ENCODE results near the gene TEX51.
A peak's percentile ranks its signal among the peaks of the same experiment; 100 is the strongest.

The TEX51 gene

DNA sequence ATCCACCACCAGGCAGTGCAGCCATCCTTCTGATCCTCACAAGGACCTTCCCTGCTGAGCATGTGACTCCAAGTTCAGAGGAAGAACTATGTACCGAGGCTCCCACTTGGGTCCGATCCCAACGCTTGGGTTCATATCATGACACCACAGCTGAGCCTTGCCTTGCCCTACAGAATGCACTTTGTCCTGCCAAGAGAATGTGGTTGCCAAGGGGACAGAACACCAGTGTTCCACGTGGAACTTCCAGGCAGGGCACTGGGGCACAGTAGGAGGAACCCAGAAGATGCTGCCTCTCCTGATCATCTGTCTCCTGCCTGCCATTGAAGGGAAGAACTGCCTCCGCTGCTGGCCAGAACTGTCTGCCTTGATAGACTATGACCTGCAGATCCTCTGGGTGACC is at the start of gene TEX51:
TEX51 (plus strand) TSS at position 255 of the 400 bp plus-strand sequence; CDS start at position 284, 29 bp downstream.
- DNase-seq (ENCODE audit: low spot score) = no peak

GRCh38 chr2:126849054-126849453 is 49.6 kb upstream of the TEX51 start:
- DNase-seq (ENCODE audit: low spot score) = no peak

- DNase-seq (ENCODE audit: low spot score) = no peak
These were observed 49.2 kb upstream of the TEX51 start for GRCh38 chr2:126849486-126849885.

GRCh38 chr2:126849991-126850535 is 48.6 kb upstream of the TEX51 start:
- no peak for DNase-seq (ENCODE audit: low spot score)

DNA sequence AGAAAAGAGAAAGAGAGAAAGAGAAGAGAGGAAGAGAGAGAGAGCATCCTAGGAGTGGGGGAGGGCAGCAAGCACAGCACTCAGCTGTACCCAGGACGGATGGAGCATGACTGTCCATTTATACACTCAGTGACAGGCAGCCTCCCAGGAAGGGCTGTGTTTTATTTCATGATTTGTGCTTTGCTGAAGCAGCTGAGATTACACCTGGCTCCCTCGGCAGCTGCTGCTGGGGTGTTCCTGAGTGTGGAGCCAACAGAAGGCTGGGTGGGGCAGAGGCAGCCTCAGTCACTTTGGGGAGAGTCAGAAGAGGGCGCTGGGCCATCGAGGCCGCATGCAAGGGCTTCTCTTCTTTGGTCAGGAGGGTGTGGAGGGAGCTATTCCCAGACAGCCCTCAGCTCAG is 47.8 kb upstream of the TEX51 start:
- DNase-seq (ENCODE audit: low spot score) = no peak

GRCh38 chr2:126851756-126852155 is 46.9 kb upstream of the TEX51 start:
- DNase-seq (ENCODE audit: low spot score) = no peak

- DNase-seq (ENCODE audit: low spot score) = no peak
These were observed 46.3 kb upstream of the TEX51 start for GRCh38 chr2:126852361-126852760.

DNA sequence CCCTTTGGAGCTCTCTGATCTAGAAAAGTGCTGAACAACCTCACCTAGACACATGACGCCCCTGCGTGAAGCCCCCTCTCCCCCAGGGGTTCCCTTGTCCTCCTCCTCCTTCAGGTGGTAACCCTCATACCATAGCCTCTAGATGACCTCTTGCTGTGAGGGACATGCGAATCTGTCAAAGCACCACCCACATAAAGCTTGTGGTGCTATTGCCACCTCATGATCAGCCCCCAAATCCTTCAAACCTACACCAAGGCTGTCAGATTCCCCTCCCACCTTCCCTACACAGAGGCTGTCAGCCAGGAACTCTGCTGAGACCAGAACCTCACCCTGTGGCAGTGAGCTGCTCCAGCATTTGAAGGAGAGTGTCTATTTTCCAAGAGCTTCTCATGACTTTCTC is 43.1 kb upstream of the TEX51 start:
- DNase-seq (ENCODE audit: low spot score) = peak; percentile 62

DNA sequence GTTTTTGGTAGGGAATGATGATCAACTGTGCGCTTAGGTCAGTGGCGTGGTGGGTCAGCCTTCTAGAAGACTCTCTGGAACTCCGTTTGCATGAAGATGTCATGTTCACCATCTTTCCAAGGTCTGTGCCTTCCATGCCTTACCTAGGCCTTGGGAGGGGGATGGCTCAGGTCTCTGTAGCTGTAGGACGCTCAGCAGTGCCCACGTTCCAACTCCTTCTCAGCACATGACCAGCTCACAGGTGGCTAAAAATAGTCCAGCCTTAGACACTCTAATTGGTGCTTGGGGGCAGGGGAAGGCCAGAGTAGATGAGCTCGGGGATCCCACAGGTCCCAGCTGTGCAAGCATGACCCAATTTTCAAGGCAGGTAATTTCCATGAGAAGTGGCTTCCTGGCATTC is 42.3 kb upstream of the TEX51 start:
- no peak for DNase-seq (ENCODE audit: low spot score)

DNA sequence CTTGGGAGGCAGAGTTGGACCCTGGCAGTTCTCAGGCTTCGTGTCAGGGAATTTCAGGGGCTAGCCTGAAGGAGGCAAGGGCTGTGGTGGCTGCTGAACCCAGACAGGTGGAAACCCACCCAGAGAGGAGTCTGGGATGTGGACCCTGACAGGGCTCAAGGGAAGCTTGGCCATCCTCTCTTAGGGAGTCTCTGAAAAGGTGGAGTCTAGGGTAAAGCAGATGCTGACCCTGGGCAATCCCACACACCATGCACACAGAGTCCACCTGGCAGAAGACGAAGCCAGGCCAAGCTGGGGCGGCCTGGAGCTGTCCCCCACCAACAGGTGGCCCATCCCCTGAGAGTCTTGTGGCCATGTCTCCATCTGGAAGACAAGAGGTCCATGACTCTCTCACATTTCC is 41.2 kb upstream of the TEX51 start:
- no peak for DNase-seq (ENCODE audit: low spot score)

DNA sequence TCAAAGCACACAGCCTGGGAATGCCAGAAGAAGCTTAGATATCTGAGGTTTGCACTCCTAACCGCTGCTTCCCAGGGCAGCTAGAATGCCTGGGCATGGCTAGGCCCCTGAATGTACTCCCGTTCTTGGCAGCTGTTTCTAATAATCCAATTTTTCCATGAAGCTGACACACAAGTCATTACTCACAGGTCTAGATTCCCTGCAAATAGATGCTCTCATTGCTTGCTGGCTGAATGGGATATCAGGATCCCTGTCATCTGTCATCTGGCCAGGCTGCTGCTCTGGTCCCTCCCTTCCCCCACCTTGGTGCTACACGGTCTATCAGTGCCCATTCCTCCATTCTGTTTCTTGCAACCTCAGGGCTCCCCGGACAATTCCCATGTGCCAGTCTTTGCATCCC is 40.7 kb upstream of the TEX51 start:
- no peak for DNase-seq (ENCODE audit: low spot score)

- DNase-seq (ENCODE audit: low spot score) = no peak
These were observed 40.3 kb upstream of the TEX51 start for GRCh38 chr2:126858436-126858835.

GRCh38 chr2:126858991-126859390 is 39.7 kb upstream of the TEX51 start:
- DNase-seq (ENCODE audit: low spot score) = no peak

DNA sequence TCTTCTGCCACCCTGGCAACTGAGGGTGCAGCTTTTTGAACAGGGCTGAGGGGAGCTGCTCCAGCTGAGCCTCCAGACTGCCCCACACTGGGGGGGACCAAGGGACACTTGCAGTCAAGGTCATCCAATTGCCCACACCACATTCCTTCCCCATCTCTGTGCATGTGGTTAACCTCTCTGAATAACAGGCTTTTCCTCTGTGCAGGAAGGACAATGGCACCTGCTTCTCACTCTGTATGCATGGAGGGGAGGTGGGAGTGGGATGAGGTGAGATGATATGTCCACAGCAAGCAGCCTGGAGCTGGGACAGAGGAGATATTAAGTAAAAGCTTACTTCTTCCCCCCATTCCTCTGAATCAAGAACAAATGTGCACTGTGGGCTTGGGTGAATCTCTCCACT is 39.1 kb upstream of the TEX51 start:
- no peak for DNase-seq (ENCODE audit: low spot score)

GRCh38 chr2:126860385-126860784 is 38.3 kb upstream of the TEX51 start:
- DNase-seq (ENCODE audit: low spot score) = no peak

GRCh38 chr2:126862730-126863129 is 36.0 kb upstream of the TEX51 start:
- DNase-seq (ENCODE audit: low spot score) = no peak

- DNase-seq (ENCODE audit: low spot score) = no peak
These were observed 35.2 kb upstream of the TEX51 start for GRCh38 chr2:126863336-126864015.

DNA sequence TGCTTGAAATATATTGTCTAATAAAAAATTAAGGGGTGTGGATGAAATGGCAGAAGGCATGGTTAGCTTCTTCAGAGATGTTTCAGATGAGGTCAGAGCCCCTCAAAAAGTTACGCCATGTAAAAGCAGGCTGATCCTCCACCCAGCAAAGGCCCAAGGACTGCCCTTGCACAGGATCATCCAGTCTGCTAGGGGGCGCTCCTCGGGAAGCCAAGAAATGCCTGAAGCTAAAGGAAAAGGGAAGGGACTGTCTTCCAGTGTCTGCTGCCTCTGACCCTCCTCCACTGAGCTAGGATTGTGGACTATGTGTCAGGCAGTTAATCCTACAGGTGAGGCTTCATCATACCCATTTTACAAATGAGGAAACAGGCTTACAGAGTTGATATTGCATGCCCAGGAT is 33.8 kb upstream of the TEX51 start:
- DNase-seq (ENCODE audit: low spot score) = no peak

DNA sequence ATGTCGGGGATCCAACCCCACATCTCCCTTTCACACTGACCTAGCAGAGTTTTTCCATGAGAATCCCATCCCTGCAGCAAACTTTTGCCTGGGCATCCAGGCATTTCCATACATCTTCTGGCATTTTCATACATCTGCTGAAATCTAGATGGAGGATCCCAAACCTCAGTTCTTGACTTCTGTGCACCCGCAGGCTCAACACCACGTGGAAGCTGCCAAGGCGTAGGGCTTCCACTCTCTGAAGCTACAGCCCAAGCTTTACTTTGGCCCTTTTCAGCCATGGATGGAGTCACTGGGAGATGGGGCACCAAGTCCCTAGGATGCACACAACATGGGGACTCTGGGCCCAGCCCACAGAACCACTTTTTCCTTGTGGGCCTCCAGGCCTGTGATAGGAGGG is 32.2 kb upstream of the TEX51 start:
- DNase-seq (ENCODE audit: low spot score) = no peak

- no peak for DNase-seq (ENCODE audit: low spot score)
These were observed 23.7 kb upstream of the TEX51 start for GRCh38 chr2:126874961-126875360.

DNA sequence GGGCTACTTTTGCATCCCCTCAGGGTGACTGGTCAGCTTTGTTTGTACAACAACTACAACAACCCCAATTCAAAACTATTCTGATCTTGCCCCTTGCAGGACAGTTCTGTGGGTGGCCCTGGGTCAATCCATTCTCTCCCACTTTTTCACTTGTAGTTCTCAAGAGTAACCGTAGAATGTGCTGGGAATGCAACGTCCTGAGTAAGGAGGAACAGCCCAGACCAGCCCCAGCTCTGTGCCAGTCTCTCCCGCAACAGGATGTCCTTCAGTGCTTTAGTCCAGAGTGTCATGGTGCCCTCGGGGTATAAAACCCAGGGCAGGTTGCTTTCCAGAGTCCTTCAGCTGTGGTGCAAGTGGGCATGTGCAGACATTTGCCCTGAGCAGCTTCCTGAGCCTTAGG is 22.1 kb upstream of the TEX51 start:
- DNase-seq (ENCODE audit: low spot score) = no peak

DNA sequence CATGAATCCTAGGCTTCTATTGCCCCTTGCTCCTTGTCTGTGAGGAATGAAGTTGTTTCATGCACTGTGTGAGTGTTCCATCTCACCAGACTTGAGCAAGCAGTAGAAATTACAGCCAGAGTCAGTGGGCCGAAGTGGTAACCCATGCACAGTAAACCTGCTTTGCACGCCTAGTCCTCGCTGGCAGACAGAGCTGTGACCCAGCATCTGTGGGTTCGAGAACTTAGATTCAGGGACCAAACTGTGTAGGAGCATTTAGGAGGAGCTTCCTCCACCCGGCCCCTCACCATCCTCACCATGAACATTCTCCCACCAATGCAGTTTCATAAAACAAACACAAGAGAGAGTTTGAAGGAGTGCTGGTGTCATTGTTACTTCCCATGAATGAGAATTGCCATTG is 21.6 kb upstream of the TEX51 start:
- no peak for DNase-seq (ENCODE audit: low spot score)

DNA sequence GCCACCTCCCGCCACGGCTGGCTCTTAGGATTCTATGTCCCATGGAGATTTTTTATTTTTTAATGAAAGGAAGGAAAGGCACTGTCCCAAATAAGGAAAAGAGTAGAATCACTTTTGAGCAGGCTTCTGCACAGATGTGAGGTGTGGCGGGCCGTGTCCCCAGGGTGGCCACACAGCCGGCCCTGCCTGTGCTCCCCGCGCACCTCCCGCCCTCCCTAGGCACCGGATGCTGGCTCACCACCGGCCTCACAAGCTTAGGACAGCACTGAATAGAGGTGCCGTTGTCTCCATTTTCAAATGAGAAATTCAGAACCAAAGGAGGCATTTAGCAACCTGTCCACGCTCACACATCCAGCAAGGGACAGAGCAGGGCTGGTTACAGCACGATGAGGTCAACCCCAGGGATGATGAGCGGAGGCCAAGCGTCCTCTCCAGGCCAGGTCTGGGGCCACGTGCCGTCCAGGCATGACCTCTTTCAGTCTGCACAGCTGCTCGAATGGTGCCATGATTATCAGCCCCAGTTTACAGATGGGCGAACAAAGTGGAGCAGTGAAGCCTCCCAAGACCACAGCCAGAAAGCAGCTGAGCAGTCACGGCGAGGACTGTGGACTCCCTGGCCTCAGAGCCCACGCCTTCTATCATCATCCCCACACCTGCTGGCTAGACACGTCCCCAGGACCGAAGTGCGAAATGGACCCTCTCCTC is 20.7 kb upstream of the TEX51 start:
- no peak for DNase-seq (ENCODE audit: low spot score)

DNA sequence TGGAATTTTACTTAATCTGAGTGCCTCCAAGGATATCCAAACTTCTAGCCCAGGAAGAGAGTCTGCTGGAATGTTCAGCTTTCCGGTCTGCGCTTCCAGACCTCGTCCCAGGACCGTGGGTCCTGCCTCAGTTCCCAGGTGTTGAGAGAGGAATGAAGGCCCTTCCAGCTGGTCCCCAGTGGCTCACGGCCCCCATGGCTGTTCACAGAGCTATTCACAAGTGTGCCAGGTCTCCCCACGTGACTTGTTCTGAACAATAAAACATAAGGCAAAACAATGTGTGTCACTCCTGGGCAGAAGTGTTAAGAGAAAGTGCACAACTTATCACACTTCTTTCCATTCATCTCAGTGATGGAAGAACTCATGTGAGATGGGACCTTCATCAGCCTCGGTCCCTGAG is 20.1 kb upstream of the TEX51 start:
- no peak for DNase-seq (ENCODE audit: low spot score)
